Endothelial cell of umbilical vein (primary cell): Measurements from ENCODE around the gene ADGRF3. TPM values are rescaled to one million over a fixed set of nuclear protein-coding genes. Genes with fewer than 3 reads are reported as not detected.

Experiments used
- BruUV-seq: library from RNA; stranded (reverse); fragments of 400-500 nt; replicated peaks from 2 replicates; lab custom pipeline; 2021; lab: Mats Ljungman, UMichigan
- CTCF ChIA-PET: fragments of 300-600, 350-600 bp; sonication (Branson Sonifier 250); formaldehyde crosslinking; loops from one replicate; lab custom pipeline; 2021; ENCODE audit warnings: antibody characterized with exemption, inconsistent platforms; lab: Charles Lee
- POLR2A ChIA-PET: fragments of 300-600, 350-600 bp; sonication (Branson Sonifier 250); formaldehyde crosslinking; loops from one replicate; lab custom pipeline; 2021; ENCODE audit warnings: antibody characterized with exemption, inconsistent platforms; lab: Charles Lee
- DNase-seq: peaks from one replicate; pipeline ENCODE4 v3.0.0-alpha.2; 2011; ENCODE audit warnings: low read depth, low spot score
- FAIRE-seq: peaks from 2 replicates; lab custom pipeline; 2011; peaks lifted over from hg19 to GRCh38; lab: Jason Lieb, UNC
- H2AFZ ChIP-seq: 2 replicates; pipeline ENCODE4 v1.6.0; 2012; ENCODE audit warnings: low read depth, low read length, control low read depth, inconsistent platforms
- H3K27ac ChIP-seq: 2 replicates; pipeline ENCODE4 v1.5.1; 2011; ENCODE audit warnings: low read depth, mild to moderate bottlenecking, control low read depth, low read length, moderate library complexity; ENCODE audit not compliant: insufficient read depth
- H3K27me3 ChIP-seq, 2 experiments: 2 replicates each; pipeline versions ENCODE4 v1.6.0 to v1.6.1; 2011; ENCODE audit warnings: low read length in 2 of 2, mixed read lengths in 1 of 2; ENCODE audit not compliant: control insufficient read depth in 2 of 2, insufficient read depth in 2 of 2
- H3K36me3 ChIP-seq, 2 experiments: 2 replicates in 1 of 2; 3 replicates in 1 of 2; pipeline ENCODE4 v1.5.1; 2011; ENCODE audit warnings: low read length in 2 of 2, mild to moderate bottlenecking in 1 of 2, moderate library complexity in 1 of 2; ENCODE audit not compliant: control insufficient read depth in 2 of 2, insufficient read depth in 2 of 2; ENCODE audit errors: extremely low read depth in 1 of 2
- H3K4me1 ChIP-seq: 3 replicates; pipeline ENCODE4 v1.5.1; 2011; ENCODE audit warnings: mild to moderate bottlenecking, low read length; ENCODE audit not compliant: control insufficient read depth, insufficient read depth; ENCODE audit errors: extremely low read depth
- H3K4me2 ChIP-seq: 2 replicates; pipeline ENCODE4 v1.6.1; 2011; ENCODE audit warnings: low read length, control low read depth, mixed read lengths; ENCODE audit not compliant: insufficient read depth
- H3K4me3 ChIP-seq, 3 experiments: fragments of 200-600 bp in 1 of 3; sonication (generic), shearing (Covaris generic) in 1 of 3; replicated peaks in 1 of 3; 2 replicates each; pipeline ENCODE4 v1.5.1; 2011 to 2016; ENCODE audit warnings: control low read depth in 3 of 3, low read length in 3 of 3, mild to moderate bottlenecking in 2 of 3, inconsistent platforms in 1 of 3, low read depth in 1 of 3, moderate library complexity in 1 of 3; ENCODE audit not compliant: insufficient read depth in 1 of 3
- H3K79me2 ChIP-seq: 2 replicates; pipeline ENCODE4 v1.6.0; 2012; ENCODE audit warnings: low read length, inconsistent platforms; ENCODE audit not compliant: control insufficient read depth, insufficient read depth
- H3K9ac ChIP-seq: replicated peaks from 2 replicates; pipeline ENCODE3; 2011; ENCODE audit warnings: low read length, control low read depth; ENCODE audit not compliant: insufficient read depth; ENCODE audit errors: extremely low read depth
- H3K9me1 ChIP-seq: replicated peaks from 3 replicates; pipeline ENCODE4 v1.6.0; 2011; ENCODE audit warnings: mild to moderate bottlenecking, low read length; ENCODE audit not compliant: control insufficient read depth, insufficient read depth; ENCODE audit errors: extremely low read depth
- H3K9me3 ChIP-seq: replicated peaks from 2 replicates; pipeline ENCODE4 v1.5.1; 2012; ENCODE audit warnings: low read length, inconsistent platforms; ENCODE audit not compliant: control insufficient read depth, insufficient read depth
- H4K20me1 ChIP-seq: replicated peaks from 2 replicates; pipeline ENCODE3; 2011; ENCODE audit warnings: mild to moderate bottlenecking, low read length; ENCODE audit not compliant: control insufficient read depth, insufficient read depth; ENCODE audit errors: extremely low read depth
- CTCF ChIP-seq, 2 donors: IDR thresholded peaks; 1 replicate in 1 of 2; 2 replicates in 1 of 2; pipeline ENCODE4 v1.5.1; 2011; ENCODE audit warnings: low read length in 2 of 2, mild to moderate bottlenecking in 2 of 2, moderate library complexity in 2 of 2, control low read depth in 1 of 2, inconsistent platforms in 1 of 2, low read depth in 1 of 2; ENCODE audit not compliant: insufficient read depth in 1 of 2; ENCODE audit errors: extremely low read depth in 1 of 2
- EZH2 ChIP-seq: IDR thresholded peaks from 2 replicates; pipeline ENCODE4 v1.6.1; 2012; ENCODE audit warnings: borderline replicate concordance, low read depth, mild to moderate bottlenecking, moderate library complexity, low read length, inconsistent platforms; ENCODE audit not compliant: severe bottlenecking
- FOS ChIP-seq: IDR thresholded peaks from 2 replicates; pipeline ENCODE4 v1.6.1; 2011; ENCODE audit warnings: mild to moderate bottlenecking, low read length, moderate library complexity, borderline replicate concordance; ENCODE audit not compliant: insufficient read depth
- GATA2 ChIP-seq: IDR thresholded peaks from 2 replicates; pipeline ENCODE4 v1.7.0; 2011; ENCODE audit warnings: low read depth, mild to moderate bottlenecking, moderate library complexity, mixed read lengths, low read length; ENCODE audit not compliant: insufficient read length, insufficient read depth
- JUN ChIP-seq: IDR thresholded peaks from 2 replicates; pipeline ENCODE4 v1.6.1; 2011; ENCODE audit warnings: borderline replicate concordance, low read depth; ENCODE audit not compliant: insufficient read length, insufficient read depth
- MAX ChIP-seq: IDR thresholded peaks from 2 replicates; pipeline ENCODE4 v1.6.1; 2011; ENCODE audit not compliant: insufficient read depth, insufficient read length
- MYC ChIP-seq: IDR thresholded peaks from one replicate; pipeline ENCODE4 v1.6.1; 2011; ENCODE audit warnings: mild to moderate bottlenecking, low read depth, low read length
- POLR2A ChIP-seq: IDR thresholded peaks from 2 replicates; pipeline ENCODE4 v1.6.1; 2012; ENCODE audit warnings: low read depth, mild to moderate bottlenecking, control low read depth, low read length
- POLR2AphosphoS5 ChIP-seq: IDR thresholded peaks from 2 replicates; pipeline ENCODE4 v1.6.1; 2012; ENCODE audit warnings: low read depth, mild to moderate bottlenecking, control low read depth, low read length, moderate library complexity; ENCODE audit not compliant: insufficient read depth
- dilution Hi-C: fragments of 300-500 bp; cut with MboI; formaldehyde crosslinking; loops from one replicate; pipeline ENCODE4 v1.15.0; 2019; ENCODE audit warnings: low sequenced_read_pairs; ENCODE audit not compliant: extremely low pct_ligation_motif_present
- intact Hi-C: fragments of 100-400 bp; cut with micrococcal nuclease; formaldehyde crosslinking; loops from one replicate; pipeline ENCODE4 v1.10.0; 2022
- polyA plus RNA-seq, 4 experiments: library from polyadenylated mRNA; depleted of rRNA in 3 of 4; stranded (reverse) in 3 of 4; unstranded in 1 of 4; fragments of >200 nt; gene quantifications; 2 replicates each; pipeline versions ENCODE4 v1.2.1 to v1.2.3, GENCODE V29; 2011 to 2012; ENCODE audit warnings: missing spikeins in 1 of 4
- total RNA-seq: library from RNA; stranded (reverse); gene quantifications from 2 replicates; pipeline ENCODE4 v1.2.3, GENCODE V29; 2021

Gene ADGRF3
- total and polyA plus RNA-seq, 2 donors (not counting 3 experiments of a cell fraction or from before 2014, with no cell fraction given), result 0.21 to 0.73 TPM

GRCh38 chr2:26292646-26293045 is 53.9 kb downstream of the ADGRF3 start:
- TF ChIP-seq MAX, result no peak
- TF ChIP-seq JUN, result no peak
- no peak for TF ChIP-seq FOS
- no peak for TF ChIP-seq POLR2AphosphoS5
- no peak for TF ChIP-seq EZH2
- no peak for TF ChIP-seq GATA2
- no peak for TF ChIP-seq CTCF (IDR thresholded peaks at IDR 0.05; ENCODE audit: extremely low read depth in 1 of 2, insufficient read depth in 1 of 2, low read depth in 1 of 2, low read length in 2 of 2)
- TF ChIP-seq POLR2A, result no peak
- no peak for TF ChIP-seq MYC
- no peak overlapping the region for H3K4me3 ChIP-seq
- intact Hi-C loops (no loop called here), dilution Hi-C loops (no loop called here)
- H3K9me3 ChIP-seq, result no peaks in the 10 kb centered on the region
- H3K27ac ChIP-seq, result no peak overlapping the region
- no peaks in the 10 kb centered on the region for H3K27me3 ChIP-seq
- DNase-seq (no peak), FAIRE-seq (no peak)
- H3K9ac ChIP-seq, result no peak overlapping the region
- no peak overlapping the region for H2AFZ ChIP-seq
- no peaks in the 10 kb centered on the region for H3K4me1 ChIP-seq
- no peaks in the 10 kb centered on the region for H3K9me1 ChIP-seq
- POLR2A ChIA-PET, result no interaction called here
- H4K20me1 ChIP-seq, result no peaks in the 10 kb centered on the region
- CTCF ChIA-PET, result interaction anchor here (1.4 kb wide), 1 partner anchor 34 kb away, joined by 3 read pairs; no protein-coding TSS in a partner anchor
- H3K36me3 ChIP-seq, result peaks cover 0 to 2% of the 10 kb centered on the region in 2 experiments
- no TSS peak for BruUV-seq
- H3K4me2 ChIP-seq, result no peak overlapping the region
- H3K79me2 ChIP-seq, result no peaks in the 10 kb centered on the region
